CD4-positive, alpha-beta T cell (primary cell): Measurements from ENCODE around the gene TMEM19. TPM values are rescaled to one million over a fixed set of nuclear protein-coding genes. Genes with fewer than 3 reads are reported as not detected.

Source experiments
- ATAC-seq: fragments of 200-7000 bp; cut with Tn5 transposase; one replicate; pipeline ENCODE4 v1.10.0; 2022; ENCODE audit warnings: mild to moderate bottlenecking; ENCODE audit not compliant: poor library complexity
- CTCF ChIA-PET: fragments of 350-600 bp; sonication (Branson Sonifier 250); formaldehyde crosslinking; loops from one replicate; lab custom pipeline; 2021; ENCODE audit warnings: antibody characterized with exemption, inconsistent platforms; lab: Charles Lee
- POLR2A ChIA-PET: fragments of 350-600 bp; sonication (Branson Sonifier 250); formaldehyde crosslinking; loops from one replicate; lab custom pipeline; 2021; ENCODE audit warnings: antibody characterized with exemption, inconsistent platforms; lab: Charles Lee
- DNase-seq, 14 experiments: peaks; one replicate each; pipeline ENCODE4 v3.0.0-alpha.2; 2013 to 2020; ENCODE audit warnings: mixed read lengths in 2 of 14
- H3K27ac ChIP-seq, 2 donors: one replicate each; pipeline versions ENCODE4 v1.5.1 to v1.7.0; 2013; ENCODE audit warnings: low read length in 2 of 2, low read depth in 1 of 2, mild to moderate bottlenecking in 1 of 2
- H3K27me3 ChIP-seq, 2 experiments: 1 replicate in 1 of 2; 2 replicates in 1 of 2; pipeline versions ENCODE4 v1.6.1 to v1.7.0; 2013; ENCODE audit warnings: low read length in 2 of 2, control low read depth in 1 of 2, mild to moderate bottlenecking in 1 of 2, moderate library complexity in 1 of 2; ENCODE audit not compliant: insufficient read depth in 2 of 2, control insufficient read depth in 1 of 2
- H3K36me3 ChIP-seq: one replicate; pipeline ENCODE4 v1.6.1; 2013; ENCODE audit warnings: low read length, control low read depth; ENCODE audit not compliant: insufficient read depth
- H3K4me1 ChIP-seq: one replicate; pipeline ENCODE4 v1.6.1; 2013; ENCODE audit warnings: low read length, control low read depth; ENCODE audit not compliant: insufficient read depth
- H3K4me3 ChIP-seq: one replicate; pipeline ENCODE4 v1.5.1; 2013; ENCODE audit warnings: mild to moderate bottlenecking, low read length, moderate library complexity
- H3K9me3 ChIP-seq, 2 experiments: 1 replicate in 1 of 2; 2 replicates in 1 of 2; pipeline versions ENCODE4 v1.6.1 to v1.7.0; 2013; ENCODE audit warnings: low read length in 2 of 2, mild to moderate bottlenecking in 2 of 2, control low read depth in 1 of 2, moderate library complexity in 1 of 2; ENCODE audit not compliant: control insufficient read depth in 1 of 2, insufficient read depth in 1 of 2
- H3K27ac Mint-ChIP-seq: one replicate; pipeline ENCODE4 v1.8.0; 2020; ENCODE audit warnings: mixed read lengths
- H3K27me3 Mint-ChIP-seq: one replicate; pipeline ENCODE4 v1.8.0; 2021; ENCODE audit warnings: mixed read lengths
- H3K36me3 Mint-ChIP-seq: one replicate; pipeline ENCODE4 v1.8.0; 2021; ENCODE audit warnings: low read depth, mixed read lengths
- H3K4me1 Mint-ChIP-seq: one replicate; pipeline ENCODE4 v1.8.0; 2021; ENCODE audit warnings: low read depth, mixed read lengths
- H3K4me3 Mint-ChIP-seq: one replicate; pipeline ENCODE4 v1.8.0; 2020; ENCODE audit warnings: mild to moderate bottlenecking, mixed read lengths
- H3K9me3 Mint-ChIP-seq: one replicate; pipeline ENCODE4 v1.8.0; 2020; ENCODE audit warnings: mixed read lengths
- intact Hi-C, 2 experiments: fragments of 100-400 bp; cut with DNase I in 1 of 2; cut with micrococcal nuclease in 1 of 2; formaldehyde crosslinking; loops; one replicate each; pipeline versions ENCODE4 v1.15.1 to v1.9.0; 2023 to 2025; cut with DNase I, micrococcal nuclease
- total RNA-seq, 174 experiments: library from RNA in 2 of 174; stranded (reverse) in 2 of 174; gene quantifications; one replicate each; pipeline ENCODE4 v1.2.3 and lab custom pipeline; 2021 to 2026
- TF ChIP-seq, protein P1 (sequence below): fragments of 200-600 bp; IDR thresholded peaks from one replicate; pipeline ENCODE4 v1.8.0; 2022; ENCODE audit warnings: antibody characterized with exemption, mild to moderate bottlenecking

The TMEM19 gene
- total RNA-seq, 2 experiments from 2014 or later: 8.9 to 11.6 TPM

DNA sequence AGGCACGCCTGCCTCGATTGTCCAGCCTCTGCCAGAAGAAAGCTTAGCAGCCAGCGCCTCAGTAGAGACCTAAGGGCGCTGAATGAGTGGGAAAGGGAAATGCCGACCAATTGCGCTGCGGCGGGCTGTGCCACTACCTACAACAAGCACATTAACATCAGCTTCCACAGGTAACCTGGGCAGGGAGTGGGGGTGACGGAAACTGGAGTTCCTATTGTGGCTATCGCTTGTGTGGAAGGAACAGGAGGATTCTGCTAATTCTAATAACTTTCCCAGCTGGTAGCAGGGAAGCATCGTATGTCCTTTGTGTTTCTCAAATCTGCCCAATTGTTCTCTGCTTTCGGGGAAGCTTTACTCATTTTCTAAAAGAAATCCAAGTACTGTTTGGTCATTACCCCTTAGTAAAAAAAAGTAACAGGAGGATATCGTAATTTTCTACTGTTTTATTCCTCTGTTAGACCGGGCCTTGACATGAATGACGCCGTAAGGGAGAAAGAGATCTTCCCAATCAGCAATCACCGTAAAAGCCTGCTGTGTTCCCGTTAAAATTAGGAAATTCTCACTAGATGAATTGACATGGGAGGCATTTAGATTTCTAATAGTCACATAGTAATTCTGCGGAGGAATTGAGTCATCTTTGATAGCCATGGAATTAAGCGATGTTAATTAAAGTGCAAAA, 21.3 kb upstream of the TMEM19 start:
- no peaks in the 10 kb centered on the region for H3K27me3 Mint-ChIP-seq
- Histone ChIP-seq H3K27ac (peak overlapping the region; percentile 98), H3K4me3 (peak overlapping the region; percentile 91), H3K9me3 (no peaks in the 10 kb centered on the region), H3K27me3 (no peaks in the 10 kb centered on the region), H3K4me1 (peaks cover 17% of the 10 kb centered on the region), H3K36me3 (peaks cover 8% of the 10 kb centered on the region)
- H3K4me3 Mint-ChIP-seq: peak overlapping the region; percentile 99
- DNase-seq: no peak
- ChIA-PET CTCF (interaction anchor here (1.6 to 4.4 kb wide), 4 partner anchors 21 to 90 kb away, joined by 7 to 52 read pairs (median 11); partner anchors contain the start of genes RAB21 and TMEM19), POLR2A (interaction anchor here (0.7 to 8.4 kb wide), 24 partner anchors 8 to 1421 kb away, joined by 3 to 312 read pairs (median 6); partner anchors contain the start of genes CNOT2, RAB21, TBC1D15 and TMEM19)
- ATAC-seq: peak; percentile 17
- H3K4me1 Mint-ChIP-seq: peaks cover 49% of the 10 kb centered on the region
- H3K27ac Mint-ChIP-seq: peak overlapping the region; percentile 97
- H3K9me3 Mint-ChIP-seq: no peaks in the 10 kb centered on the region
- TF ChIP-seq, protein P1, sequence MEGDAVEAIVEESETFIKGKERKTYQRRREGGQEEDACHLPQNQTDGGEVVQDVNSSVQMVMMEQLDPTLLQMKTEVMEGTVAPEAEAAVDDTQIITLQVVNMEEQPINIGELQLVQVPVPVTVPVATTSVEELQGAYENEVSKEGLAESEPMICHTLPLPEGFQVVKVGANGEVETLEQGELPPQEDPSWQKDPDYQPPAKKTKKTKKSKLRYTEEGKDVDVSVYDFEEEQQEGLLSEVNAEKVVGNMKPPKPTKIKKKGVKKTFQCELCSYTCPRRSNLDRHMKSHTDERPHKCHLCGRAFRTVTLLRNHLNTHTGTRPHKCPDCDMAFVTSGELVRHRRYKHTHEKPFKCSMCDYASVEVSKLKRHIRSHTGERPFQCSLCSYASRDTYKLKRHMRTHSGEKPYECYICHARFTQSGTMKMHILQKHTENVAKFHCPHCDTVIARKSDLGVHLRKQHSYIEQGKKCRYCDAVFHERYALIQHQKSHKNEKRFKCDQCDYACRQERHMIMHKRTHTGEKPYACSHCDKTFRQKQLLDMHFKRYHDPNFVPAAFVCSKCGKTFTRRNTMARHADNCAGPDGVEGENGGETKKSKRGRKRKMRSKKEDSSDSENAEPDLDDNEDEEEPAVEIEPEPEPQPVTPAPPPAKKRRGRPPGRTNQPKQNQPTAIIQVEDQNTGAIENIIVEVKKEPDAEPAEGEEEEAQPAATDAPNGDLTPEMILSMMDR: no peak
- H3K36me3 Mint-ChIP-seq: peaks cover 39% of the 10 kb centered on the region
- intact Hi-C loops: loop anchor here (1.0 to 10.0 kb wide), 6 partner anchors 83 to 1300 kb away; partner anchors contain the start of genes KCNMB4 (in 1 of the 2), RAB21 (in 1 of the 2) and TBC1D15 (in 1 of the 2)

DNA sequence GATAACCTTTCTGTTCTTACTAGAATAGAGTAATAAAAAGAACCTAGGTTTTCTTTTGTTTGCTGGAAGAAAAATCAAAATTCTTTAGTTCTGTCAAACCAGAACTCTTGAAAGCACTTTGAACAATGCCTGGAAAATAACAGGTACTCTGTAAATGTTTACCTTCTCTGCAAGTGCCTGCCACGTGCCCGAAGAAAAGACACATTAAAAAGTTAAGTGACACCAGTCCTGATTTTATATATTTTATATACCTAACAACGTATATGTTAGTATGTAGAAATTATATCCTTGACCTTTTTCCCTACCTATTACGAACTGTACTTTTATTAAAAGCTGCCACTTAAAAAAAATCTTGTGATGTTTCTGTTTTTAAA, 20.8 kb upstream of the TMEM19 start:
- Histone ChIP-seq H3K4me1 (peaks cover 17% of the 10 kb centered on the region), H3K27me3 (no peaks in the 10 kb centered on the region), H3K9me3 (no peaks in the 10 kb centered on the region), H3K36me3 (peaks cover 3% of the 10 kb centered on the region), H3K4me3 (peak overlapping the region; percentile 91), H3K27ac (peak overlapping the region; percentile 98)
- POLR2A ChIA-PET: interaction anchor here (1.4 to 8.4 kb wide), 7 partner anchors 12 to 175 kb away, joined by 4 to 312 read pairs (median 16); partner anchors contain the start of genes TBC1D15 and TMEM19
- Mint-ChIP-seq H3K27me3 (no peaks in the 10 kb centered on the region), H3K4me3 (peak overlapping the region; percentile 99), H3K9me3 (no peaks in the 10 kb centered on the region), H3K27ac (peak overlapping the region; percentile 97), H3K36me3 (peaks cover 36% of the 10 kb centered on the region), H3K4me1 (peaks cover 47% of the 10 kb centered on the region)
- CTCF ChIA-PET: interaction anchor here (4.4 kb wide), 1 partner anchor 20 kb away, joined by 52 read pairs; the partner anchor contains the start of gene TMEM19
- TF ChIP-seq, protein P1: no peak
- ATAC-seq (no peak), DNase-seq (no peak)
- intact Hi-C loops: loop anchor here (2.0 to 10.0 kb wide), 4 partner anchors 84 to 1300 kb away; partner anchors contain the start of genes KCNMB4 (in 1 of the 2), RAB21 (in 1 of the 2) and TBC1D15 (in 1 of the 2)

DNA sequence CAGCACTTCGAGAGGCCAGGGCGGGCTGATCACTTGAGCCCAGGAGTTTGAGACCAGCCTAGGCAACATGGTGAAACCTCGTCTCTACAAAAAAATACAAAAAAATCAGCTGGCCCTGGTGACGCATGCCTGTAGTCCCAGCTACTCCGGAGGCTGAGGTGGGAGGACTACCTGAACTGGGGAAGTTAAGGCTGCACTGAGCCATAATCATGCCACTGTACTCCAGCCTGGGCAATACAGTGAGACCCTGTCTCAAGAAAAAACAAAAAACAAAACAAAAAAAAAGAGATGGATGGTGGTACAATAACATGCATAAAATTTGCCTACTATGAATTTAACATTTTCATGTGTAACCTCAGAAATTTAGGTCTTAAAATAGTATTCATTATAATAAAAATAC, 19.6 kb upstream of the TMEM19 start:
- ATAC-seq (no peak), DNase-seq (no peak)
- TF ChIP-seq, protein P1: no peak
- Histone ChIP-seq H3K9me3 (no peaks in the 10 kb centered on the region), H3K27ac (peak overlapping the region in 1 of 2 donors; percentile 98), H3K4me1 (peaks cover 10% of the 10 kb centered on the region), H3K27me3 (no peaks in the 10 kb centered on the region), H3K36me3 (no peaks in the 10 kb centered on the region), H3K4me3 (no peak overlapping the region)
- Mint-ChIP-seq H3K4me3 (no peak overlapping the region), H3K36me3 (peaks cover 36% of the 10 kb centered on the region), H3K4me1 (peaks cover 50% of the 10 kb centered on the region), H3K9me3 (no peaks in the 10 kb centered on the region), H3K27ac (peak overlapping the region; percentile 97), H3K27me3 (no peaks in the 10 kb centered on the region)
- POLR2A ChIA-PET: interaction anchor here (8.4 kb wide), 1 partner anchor 20 kb away, joined by 312 read pairs; the partner anchor contains the start of gene TMEM19
- CTCF ChIA-PET: no interaction called here
- intact Hi-C loops: loop anchor here in 1 of 2 experiments (1.0 to 10.0 kb wide), 2 partner anchors 18 to 1301 kb away; partner anchors contain the start of gene KCNMB4
